Panc1 (cell line): ENCODE data around the gene SOD1. TPM values are rescaled to one million over a fixed set of nuclear protein-coding genes. Genes with fewer than 3 reads are reported as not detected.

Source experiments
- ATAC-seq: fragments of 200-7000 bp; cut with Tn5 transposase; 2 replicates; pipeline ENCODE4 v1.9.1; 2020; ENCODE audit warnings: mild to moderate bottlenecking, moderate library complexity
- BruUV-seq: library from RNA; stranded (reverse); fragments of 400-500 nt; replicated peaks from 2 replicates; lab custom pipeline; 2021; lab: Mats Ljungman, UMichigan
- CTCF ChIA-PET: fragments of 300-600 bp; sonication (Branson Sonifier 250); formaldehyde crosslinking; loops from one replicate; lab custom pipeline; 2022; ENCODE audit warnings: antibody characterized with exemption; lab: Charles Lee
- POLR2A ChIA-PET: fragments of 300-600 bp; sonication (Branson Sonifier 250); formaldehyde crosslinking; loops from one replicate; lab custom pipeline; 2022; ENCODE audit warnings: antibody characterized with exemption; lab: Charles Lee
- DNase-seq: peaks from one replicate; pipeline ENCODE4 v3.0.0-alpha.2; 2010; ENCODE audit warnings: low read depth, low spot score
- H3K27ac ChIP-seq: 2 replicates; pipeline ENCODE4 v1.5.1; 2011; ENCODE audit warnings: mild to moderate bottlenecking, low read length, inconsistent platforms
- H3K27me3 ChIP-seq: fragments of 200-500 bp; sonication (Bioruptor generic); 2 replicates; pipeline ENCODE4 v1.6.0; 2014; ENCODE audit warnings: low read length, inconsistent platforms; ENCODE audit not compliant: control insufficient read depth, insufficient read depth
- H3K36me3 ChIP-seq: fragments of 200-500 bp; sonication (Bioruptor generic); 2 replicates; pipeline ENCODE4 v1.5.1; 2014; ENCODE audit warnings: inconsistent platforms, mild to moderate bottlenecking, low read length, moderate library complexity; ENCODE audit not compliant: control insufficient read depth, insufficient read depth
- H3K4me1 ChIP-seq: 2 replicates; pipeline ENCODE4 v1.5.1; 2011; ENCODE audit warnings: inconsistent platforms, mild to moderate bottlenecking, low read length, moderate library complexity; ENCODE audit not compliant: control insufficient read depth, insufficient read depth
- H3K4me3 ChIP-seq, 2 experiments: 2 replicates each; pipeline ENCODE4 v1.5.1; 2011 to 2012; ENCODE audit warnings: low read depth in 2 of 2, low read length in 2 of 2, mild to moderate bottlenecking in 2 of 2, inconsistent platforms in 1 of 2, moderate library complexity in 1 of 2
- H3K9me3 ChIP-seq: fragments of 200-500 bp; sonication (Bioruptor generic); 2 replicates; pipeline ENCODE4 v1.5.1; 2014; ENCODE audit warnings: low read depth, mild to moderate bottlenecking, inconsistent platforms, low read length, moderate library complexity; ENCODE audit not compliant: control insufficient read depth, insufficient read depth
- POLR2AphosphoS5 ChIP-seq: IDR thresholded peaks from 2 replicates; pipeline ENCODE4 v1.6.1; 2012; ENCODE audit warnings: mild to moderate bottlenecking, low read depth, low read length, moderate library complexity
- SIN3A ChIP-seq: IDR thresholded peaks from 2 replicates; pipeline ENCODE4 v1.6.1; 2012; ENCODE audit warnings: low read depth, mild to moderate bottlenecking, low read length, moderate library complexity, borderline replicate concordance; ENCODE audit not compliant: insufficient read depth
- TCF7L2 ChIP-seq: IDR thresholded peaks from 2 replicates; pipeline ENCODE4 v1.6.1; 2011; ENCODE audit warnings: mild to moderate bottlenecking, low read depth, low read length, inconsistent platforms
- in situ Hi-C: cut with HindIII; loops from 2 replicates; pipeline ENCODE4 v1.10.0; 2016; ENCODE audit warnings: low sequenced_read_pairs, low pct_unique_long_range_greater_than_20kb
- intact Hi-C: fragments of 100-400 bp; cut with micrococcal nuclease; formaldehyde crosslinking; loops from one replicate; pipeline ENCODE4 v1.10.0; 2022; ENCODE audit not compliant: unreplicated experiment
- total RNA-seq: library from RNA; stranded (reverse); gene quantifications from one replicate; pipeline ENCODE4 v1.2.1, GENCODE V29; 2021; ENCODE audit not compliant: unreplicated experiment
- TF ChIP-seq, protein P1 (sequence below): fragments of 450-650 bp; IDR thresholded peaks from 2 replicates; pipeline ENCODE4 v1.5.1; 2017; ENCODE audit warnings: mild to moderate bottlenecking
- TF ChIP-seq, protein P2 (sequence below), 2 experiments: IDR thresholded peaks; 2 replicates each; pipeline ENCODE4 v1.6.1; 2011 to 2012; ENCODE audit warnings: low read depth in 2 of 2, control low read depth in 1 of 2, low read length in 1 of 2, mild to moderate bottlenecking in 1 of 2, moderate library complexity in 1 of 2; ENCODE audit not compliant: insufficient read depth in 1 of 2

Gene SOD1
- total RNA-seq, 1 experiment from 2014 or later: 221 TPM

DNA sequence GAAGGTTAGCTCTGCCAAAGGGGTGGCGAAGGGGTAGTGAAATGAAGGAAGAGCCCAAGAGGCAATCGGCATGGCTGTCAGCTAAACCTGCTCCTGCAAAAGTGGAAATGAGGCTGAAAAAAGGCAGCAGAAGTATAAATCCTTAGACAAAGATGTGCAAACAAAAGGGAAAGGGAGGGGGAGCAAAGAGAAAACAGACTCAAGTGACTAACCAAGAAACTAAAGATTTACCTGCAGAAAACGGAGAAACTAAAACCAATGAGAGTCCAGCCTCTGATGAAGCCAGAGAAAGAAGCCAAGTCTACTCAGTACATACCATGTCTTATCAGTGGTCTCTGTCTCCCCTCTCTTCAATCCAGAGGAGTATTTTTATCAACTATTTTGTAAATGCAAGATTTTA, 47.1 kb downstream of the SOD1 start:
- in situ Hi-C loops: no loop called here
- CTCF ChIA-PET: interaction anchor here (0.6 kb wide), 1 partner anchor 894 kb away, joined by 7 read pairs; no protein-coding TSS in a partner anchor
- no TSS peak for BruUV-seq

DNA sequence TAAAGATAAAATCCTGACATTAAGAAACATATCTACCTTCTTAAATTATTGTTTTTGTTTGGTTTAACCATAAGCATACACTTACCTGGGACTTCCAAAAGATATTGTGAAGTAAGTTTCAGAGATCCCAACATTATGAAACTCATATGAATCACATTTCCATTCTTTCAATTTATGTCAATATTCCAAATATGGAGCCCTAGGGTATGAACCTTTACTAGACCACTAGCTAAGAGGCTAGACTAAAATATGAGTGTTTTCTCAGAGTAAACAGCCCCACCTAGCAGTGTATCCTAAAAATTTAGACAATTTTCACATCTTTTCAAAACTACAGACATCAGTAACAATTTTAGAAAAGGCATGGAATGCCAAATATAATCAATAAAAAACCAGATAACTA, 48.0 kb downstream of the SOD1 start:
- DNase-seq (no peak), ATAC-seq (no peak)
- Histone ChIP-seq H3K27me3 (no peaks in the 10 kb centered on the region), H3K9me3 (no peaks in the 10 kb centered on the region), H3K4me3 (no peak overlapping the region), H3K27ac (no peak overlapping the region), H3K36me3 (peaks cover 7% of the 10 kb centered on the region; the same call in 1 of the 2 replicates), H3K4me1 (peaks cover 4% of the 10 kb centered on the region; the same call in 1 of the 2 replicates)
- TF ChIP-seq, protein P1, sequence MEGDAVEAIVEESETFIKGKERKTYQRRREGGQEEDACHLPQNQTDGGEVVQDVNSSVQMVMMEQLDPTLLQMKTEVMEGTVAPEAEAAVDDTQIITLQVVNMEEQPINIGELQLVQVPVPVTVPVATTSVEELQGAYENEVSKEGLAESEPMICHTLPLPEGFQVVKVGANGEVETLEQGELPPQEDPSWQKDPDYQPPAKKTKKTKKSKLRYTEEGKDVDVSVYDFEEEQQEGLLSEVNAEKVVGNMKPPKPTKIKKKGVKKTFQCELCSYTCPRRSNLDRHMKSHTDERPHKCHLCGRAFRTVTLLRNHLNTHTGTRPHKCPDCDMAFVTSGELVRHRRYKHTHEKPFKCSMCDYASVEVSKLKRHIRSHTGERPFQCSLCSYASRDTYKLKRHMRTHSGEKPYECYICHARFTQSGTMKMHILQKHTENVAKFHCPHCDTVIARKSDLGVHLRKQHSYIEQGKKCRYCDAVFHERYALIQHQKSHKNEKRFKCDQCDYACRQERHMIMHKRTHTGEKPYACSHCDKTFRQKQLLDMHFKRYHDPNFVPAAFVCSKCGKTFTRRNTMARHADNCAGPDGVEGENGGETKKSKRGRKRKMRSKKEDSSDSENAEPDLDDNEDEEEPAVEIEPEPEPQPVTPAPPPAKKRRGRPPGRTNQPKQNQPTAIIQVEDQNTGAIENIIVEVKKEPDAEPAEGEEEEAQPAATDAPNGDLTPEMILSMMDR: no peak
- no peak for TF ChIP-seq POLR2AphosphoS5
- no peak for TF ChIP-seq TCF7L2
- TF ChIP-seq, protein P2, sequence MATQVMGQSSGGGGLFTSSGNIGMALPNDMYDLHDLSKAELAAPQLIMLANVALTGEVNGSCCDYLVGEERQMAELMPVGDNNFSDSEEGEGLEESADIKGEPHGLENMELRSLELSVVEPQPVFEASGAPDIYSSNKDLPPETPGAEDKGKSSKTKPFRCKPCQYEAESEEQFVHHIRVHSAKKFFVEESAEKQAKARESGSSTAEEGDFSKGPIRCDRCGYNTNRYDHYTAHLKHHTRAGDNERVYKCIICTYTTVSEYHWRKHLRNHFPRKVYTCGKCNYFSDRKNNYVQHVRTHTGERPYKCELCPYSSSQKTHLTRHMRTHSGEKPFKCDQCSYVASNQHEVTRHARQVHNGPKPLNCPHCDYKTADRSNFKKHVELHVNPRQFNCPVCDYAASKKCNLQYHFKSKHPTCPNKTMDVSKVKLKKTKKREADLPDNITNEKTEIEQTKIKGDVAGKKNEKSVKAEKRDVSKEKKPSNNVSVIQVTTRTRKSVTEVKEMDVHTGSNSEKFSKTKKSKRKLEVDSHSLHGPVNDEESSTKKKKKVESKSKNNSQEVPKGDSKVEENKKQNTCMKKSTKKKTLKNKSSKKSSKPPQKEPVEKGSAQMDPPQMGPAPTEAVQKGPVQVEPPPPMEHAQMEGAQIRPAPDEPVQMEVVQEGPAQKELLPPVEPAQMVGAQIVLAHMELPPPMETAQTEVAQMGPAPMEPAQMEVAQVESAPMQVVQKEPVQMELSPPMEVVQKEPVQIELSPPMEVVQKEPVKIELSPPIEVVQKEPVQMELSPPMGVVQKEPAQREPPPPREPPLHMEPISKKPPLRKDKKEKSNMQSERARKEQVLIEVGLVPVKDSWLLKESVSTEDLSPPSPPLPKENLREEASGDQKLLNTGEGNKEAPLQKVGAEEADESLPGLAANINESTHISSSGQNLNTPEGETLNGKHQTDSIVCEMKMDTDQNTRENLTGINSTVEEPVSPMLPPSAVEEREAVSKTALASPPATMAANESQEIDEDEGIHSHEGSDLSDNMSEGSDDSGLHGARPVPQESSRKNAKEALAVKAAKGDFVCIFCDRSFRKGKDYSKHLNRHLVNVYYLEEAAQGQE (IDR thresholded peaks at IDR 0.05; ENCODE audit: insufficient read depth in 1 of 2, low read depth in 2 of 2, low read length in 1 of 2): no peak
- no peak for TF ChIP-seq SIN3A
- ChIA-PET POLR2A (no interaction called here), CTCF (no interaction called here)
- intact Hi-C loops: no loop called here
- in situ Hi-C loops: no loop called here
- no TSS peak for BruUV-seq

More for the DNA sequence above, 47.1 kb downstream of the SOD1 start:
- H3K4me3 ChIP-seq: no peak overlapping the region
- H3K4me1 ChIP-seq: peaks cover 4% of the 10 kb centered on the region; the same call in 1 of the 2 replicates
- H3K27me3 ChIP-seq: no peaks in the 10 kb centered on the region
- POLR2A ChIA-PET: no interaction called here
- H3K27ac ChIP-seq: no peak overlapping the region
- ATAC-seq (no peak), DNase-seq (no peak)
- peaks cover 12% of the 10 kb centered on the region for H3K36me3 ChIP-seq
- intact Hi-C loops: no loop called here
- H3K9me3 ChIP-seq: no peaks in the 10 kb centered on the region
- TF ChIP-seq, protein P2 (IDR thresholded peaks at IDR 0.05; ENCODE audit: insufficient read depth in 1 of 2, low read depth in 2 of 2, low read length in 1 of 2): no peak
- TF ChIP-seq SIN3A (no peak), POLR2AphosphoS5 (no peak), TCF7L2 (no peak)
- TF ChIP-seq, protein P1: no peak
